Liver (tissue), 9 donors: Measurements from ENCODE around the gene NEUROD4. TPM values are rescaled to one million over a fixed set of nuclear protein-coding genes. Genes with fewer than 3 reads are reported as not detected.

Source experiments
- DNase-seq: peaks from one replicate; pipeline ENCODE4 v3.0.0-alpha.2; 2017; ENCODE audit warnings: low spot score
- H3K27ac ChIP-seq, 2 donors: one replicate each; pipeline ENCODE4 v1.7.0; 2013; ENCODE audit warnings: inconsistent platforms in 2 of 2, low read length in 2 of 2, control low read depth in 1 of 2, low read depth in 1 of 2, mild to moderate bottlenecking in 1 of 2
- H3K27me3 ChIP-seq, 4 donors: one replicate each; pipeline versions ENCODE4 v1.6.1 to v1.7.0; 2013; ENCODE audit warnings: low read length in 3 of 4, inconsistent platforms in 1 of 4, mild to moderate bottlenecking in 1 of 4, moderate library complexity in 1 of 4; ENCODE audit not compliant: control insufficient read depth in 4 of 4, insufficient read depth in 4 of 4
- H3K36me3 ChIP-seq, 4 donors: one replicate each; pipeline versions ENCODE4 v1.6.1 to v1.7.0; 2013; ENCODE audit warnings: low read length in 3 of 4, mild to moderate bottlenecking in 3 of 4, low read depth in 1 of 4, moderate library complexity in 1 of 4; ENCODE audit not compliant: control insufficient read depth in 4 of 4, insufficient read depth in 3 of 4
- H3K4me1 ChIP-seq, 4 donors: one replicate each; pipeline versions ENCODE4 v1.6.1 to v1.7.0; 2013; ENCODE audit warnings: low read length in 3 of 4, mild to moderate bottlenecking in 3 of 4, moderate library complexity in 1 of 4; ENCODE audit not compliant: control insufficient read depth in 4 of 4, insufficient read depth in 4 of 4
- H3K4me3 ChIP-seq, 3 donors: one replicate each; pipeline versions ENCODE4 v1.6.1 to v1.7.0; 2013; ENCODE audit warnings: low read length in 3 of 3, control low read depth in 1 of 3, low read depth in 1 of 3, mild to moderate bottlenecking in 1 of 3
- H3K9ac ChIP-seq, 2 donors: one replicate each; pipeline ENCODE4 v1.7.0; 2013; ENCODE audit warnings: low read length in 2 of 2, mild to moderate bottlenecking in 2 of 2, moderate library complexity in 2 of 2, control low read depth in 1 of 2, low read depth in 1 of 2
- H3K9me3 ChIP-seq, 4 donors: one replicate each; pipeline versions ENCODE4 v1.6.1 to v1.7.0; 2013; ENCODE audit warnings: low read length in 3 of 4; ENCODE audit not compliant: control insufficient read depth in 4 of 4
- EGR1 ChIP-seq, 2 donors: IDR thresholded peaks; 2 replicates each; pipeline ENCODE4 v1.6.1; 2016 to 2018; ENCODE audit warnings: antibody characterized with exemption in 2 of 2, low read depth in 2 of 2
- FOXA1 ChIP-seq: IDR thresholded peaks from 2 replicates; pipeline ENCODE4 v1.6.1; 2016; ENCODE audit warnings: antibody characterized with exemption
- FOXA2 ChIP-seq: IDR thresholded peaks from 2 replicates; pipeline ENCODE4 v1.6.1; 2016; ENCODE audit warnings: antibody characterized with exemption
- GABPA ChIP-seq, 2 donors: IDR thresholded peaks in 1 of 2; conservative IDR thresholded peaks in 1 of 2; 2 replicates each; pipeline ENCODE4 v1.6.1; 2016; ENCODE audit warnings: antibody characterized with exemption in 2 of 2, mild to moderate bottlenecking in 1 of 2, moderate library complexity in 1 of 2
- HNF4A ChIP-seq, 2 donors: conservative IDR thresholded peaks; 2 replicates each; pipeline ENCODE4 v1.6.1; 2016; ENCODE audit warnings: antibody characterized with exemption in 2 of 2, mild to moderate bottlenecking in 2 of 2
- HNF4G ChIP-seq: IDR thresholded peaks from 2 replicates; pipeline ENCODE4 v1.6.1; 2016; ENCODE audit warnings: antibody characterized with exemption
- JUND ChIP-seq, 2 donors: IDR thresholded peaks; 2 replicates each; pipeline ENCODE4 v1.6.1; 2016; ENCODE audit warnings: antibody characterized with exemption in 2 of 2
- NR2F2 ChIP-seq: IDR thresholded peaks from 2 replicates; pipeline ENCODE4 v1.6.1; 2016; ENCODE audit warnings: antibody characterized with exemption
- RAD21 ChIP-seq, 2 donors: IDR thresholded peaks; 2 replicates each; pipeline ENCODE4 v1.6.1; 2016; ENCODE audit warnings: antibody characterized with exemption in 2 of 2, mild to moderate bottlenecking in 2 of 2
- RXRA ChIP-seq, 2 donors: IDR thresholded peaks; 2 replicates each; pipeline ENCODE4 v1.6.1; 2017 to 2018; ENCODE audit warnings: antibody characterized with exemption in 2 of 2, mild to moderate bottlenecking in 1 of 2
- SP1 ChIP-seq: IDR thresholded peaks from 2 replicates; pipeline ENCODE4 v1.6.1; 2018; ENCODE audit warnings: antibody characterized with exemption, mild to moderate bottlenecking
- TAF1 ChIP-seq: conservative IDR thresholded peaks from 2 replicates; pipeline ENCODE4 v1.6.1; 2016; ENCODE audit warnings: antibody characterized with exemption, mild to moderate bottlenecking
- YY1 ChIP-seq: IDR thresholded peaks from 2 replicates; pipeline ENCODE4 v1.6.1; 2016; ENCODE audit warnings: antibody characterized with exemption, mild to moderate bottlenecking
- WGBS: extraction: QIAGEN DNeasy Blood & Tissue Kit; methylation state at CpG from one replicate; pipeline ENCODE4 v1.1.7; 2013; 5-methylcytosine and 5-hydroxymethylcytosine counted together
- polyA plus RNA-seq, 2 donors: library from polyadenylated mRNA; stranded (reverse) in 1 of 2; unstranded in 1 of 2; fragments of 200-250 nt in 1 of 2; fragments of >200 nt in 1 of 2; fragmentation: Nextera tagmentation in 1 of 2; extraction: Ambion mirVana in 1 of 2; gene quantifications; one replicate each; pipeline versions ENCODE4 v1.2.1 to v1.2.3, GENCODE V29; 2013 to 2015
- total RNA-seq, 2 donors: library from RNA; depleted of rRNA; stranded (reverse); fragments of >200 nt; gene quantifications; one replicate each; pipeline ENCODE4 v1.2.3, GENCODE V29; 2014
- TF ChIP-seq, protein P1 (sequence below): IDR thresholded peaks from 2 replicates; pipeline ENCODE4 v1.6.1; 2016; ENCODE audit warnings: antibody characterized with exemption, mild to moderate bottlenecking
- TF ChIP-seq, protein P2 (sequence below): IDR thresholded peaks from 2 replicates; pipeline ENCODE4 v1.6.1; 2016; ENCODE audit warnings: antibody characterized with exemption
- TF ChIP-seq, protein P3 (sequence below): IDR thresholded peaks from 2 replicates; pipeline ENCODE4 v1.6.1; 2016; ENCODE audit warnings: antibody characterized with exemption
- TF ChIP-seq, protein P4 (sequence below): fragments of 150-350 bp; IDR thresholded peaks from 2 replicates; pipeline ENCODE4 v1.5.1; 2017; ENCODE audit warnings: improper control_type of control experiment, low read depth, low read length; ENCODE audit not compliant: missing input control
- TF ChIP-seq, protein P5 (sequence below): IDR thresholded peaks from 2 replicates; pipeline ENCODE4 v1.6.1; 2016; ENCODE audit warnings: antibody characterized with exemption
- donor health status: healthy.
- donor health status: healthy.
- donor health status: healthy.
- donor health status: healthy.
- donor health status: healthy.

The NEUROD4 gene
- total and polyA plus RNA-seq, 4 donors, result not detected

DNA sequence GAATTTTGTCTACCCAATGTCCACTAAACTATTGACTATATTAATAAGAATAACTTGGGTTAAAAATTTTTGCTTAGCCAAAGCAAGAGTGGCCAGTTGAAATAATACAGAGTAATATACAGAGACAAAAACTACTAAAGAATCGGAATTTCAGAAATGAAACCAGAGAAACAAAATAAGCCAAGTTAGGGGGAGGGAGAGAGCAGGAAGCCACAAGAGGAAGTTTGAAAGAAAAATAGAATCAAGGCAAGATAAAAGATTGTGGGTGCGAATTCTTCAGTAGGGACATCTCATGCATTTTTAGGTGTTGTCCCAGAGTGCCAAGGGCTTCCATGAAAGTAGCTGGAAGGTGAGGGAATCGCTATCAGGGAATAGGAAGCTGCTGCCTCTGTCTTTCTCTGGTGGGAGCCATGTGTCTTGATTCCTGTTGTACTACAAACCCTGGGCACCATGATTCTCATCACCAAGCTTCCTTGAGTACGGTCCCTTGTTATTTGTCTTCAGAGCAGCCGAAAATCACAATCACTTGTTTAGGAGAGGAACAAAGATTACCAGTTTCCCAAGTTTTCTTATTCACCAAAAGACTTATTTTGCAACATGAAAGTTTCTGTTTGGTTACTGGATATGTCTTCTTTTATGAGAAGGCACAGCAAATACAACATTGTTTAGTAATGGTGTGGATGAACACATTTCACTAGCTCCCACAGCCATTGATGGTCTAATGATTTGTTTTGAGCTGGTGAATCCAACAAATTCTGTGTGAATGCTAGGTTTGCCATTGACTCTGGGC is 16.7 kb downstream of the NEUROD4 start:
- Histone ChIP-seq H3K9ac (no peak overlapping the region), H3K27me3 (peaks cover 0 to 8% (median 0%) of the 10 kb centered on the region in 4 donors), H3K4me3 (no peak overlapping the region), H3K4me1 (no peaks in the 10 kb centered on the region), H3K9me3 (no peaks in the 10 kb centered on the region), H3K36me3 (no peaks in the 10 kb centered on the region), H3K27ac (no peak overlapping the region)
- WGBS, result 75% methylated on average over 5 of the region's 5 CpGs
- TF ChIP-seq, protein P1, sequence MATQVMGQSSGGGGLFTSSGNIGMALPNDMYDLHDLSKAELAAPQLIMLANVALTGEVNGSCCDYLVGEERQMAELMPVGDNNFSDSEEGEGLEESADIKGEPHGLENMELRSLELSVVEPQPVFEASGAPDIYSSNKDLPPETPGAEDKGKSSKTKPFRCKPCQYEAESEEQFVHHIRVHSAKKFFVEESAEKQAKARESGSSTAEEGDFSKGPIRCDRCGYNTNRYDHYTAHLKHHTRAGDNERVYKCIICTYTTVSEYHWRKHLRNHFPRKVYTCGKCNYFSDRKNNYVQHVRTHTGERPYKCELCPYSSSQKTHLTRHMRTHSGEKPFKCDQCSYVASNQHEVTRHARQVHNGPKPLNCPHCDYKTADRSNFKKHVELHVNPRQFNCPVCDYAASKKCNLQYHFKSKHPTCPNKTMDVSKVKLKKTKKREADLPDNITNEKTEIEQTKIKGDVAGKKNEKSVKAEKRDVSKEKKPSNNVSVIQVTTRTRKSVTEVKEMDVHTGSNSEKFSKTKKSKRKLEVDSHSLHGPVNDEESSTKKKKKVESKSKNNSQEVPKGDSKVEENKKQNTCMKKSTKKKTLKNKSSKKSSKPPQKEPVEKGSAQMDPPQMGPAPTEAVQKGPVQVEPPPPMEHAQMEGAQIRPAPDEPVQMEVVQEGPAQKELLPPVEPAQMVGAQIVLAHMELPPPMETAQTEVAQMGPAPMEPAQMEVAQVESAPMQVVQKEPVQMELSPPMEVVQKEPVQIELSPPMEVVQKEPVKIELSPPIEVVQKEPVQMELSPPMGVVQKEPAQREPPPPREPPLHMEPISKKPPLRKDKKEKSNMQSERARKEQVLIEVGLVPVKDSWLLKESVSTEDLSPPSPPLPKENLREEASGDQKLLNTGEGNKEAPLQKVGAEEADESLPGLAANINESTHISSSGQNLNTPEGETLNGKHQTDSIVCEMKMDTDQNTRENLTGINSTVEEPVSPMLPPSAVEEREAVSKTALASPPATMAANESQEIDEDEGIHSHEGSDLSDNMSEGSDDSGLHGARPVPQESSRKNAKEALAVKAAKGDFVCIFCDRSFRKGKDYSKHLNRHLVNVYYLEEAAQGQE, result no peak
- TF ChIP-seq FOXA1 (no peak), RXRA (IDR thresholded peaks at IDR 0.05) (no peak), YY1 (no peak), HNF4G (no peak), EGR1 (IDR thresholded peaks at IDR 0.05; ENCODE audit: low read depth in 2 of 2) (no peak), FOXA2 (no peak), SP1 (no peak), TAF1 (no peak)
- no peak for DNase-seq

DNA sequence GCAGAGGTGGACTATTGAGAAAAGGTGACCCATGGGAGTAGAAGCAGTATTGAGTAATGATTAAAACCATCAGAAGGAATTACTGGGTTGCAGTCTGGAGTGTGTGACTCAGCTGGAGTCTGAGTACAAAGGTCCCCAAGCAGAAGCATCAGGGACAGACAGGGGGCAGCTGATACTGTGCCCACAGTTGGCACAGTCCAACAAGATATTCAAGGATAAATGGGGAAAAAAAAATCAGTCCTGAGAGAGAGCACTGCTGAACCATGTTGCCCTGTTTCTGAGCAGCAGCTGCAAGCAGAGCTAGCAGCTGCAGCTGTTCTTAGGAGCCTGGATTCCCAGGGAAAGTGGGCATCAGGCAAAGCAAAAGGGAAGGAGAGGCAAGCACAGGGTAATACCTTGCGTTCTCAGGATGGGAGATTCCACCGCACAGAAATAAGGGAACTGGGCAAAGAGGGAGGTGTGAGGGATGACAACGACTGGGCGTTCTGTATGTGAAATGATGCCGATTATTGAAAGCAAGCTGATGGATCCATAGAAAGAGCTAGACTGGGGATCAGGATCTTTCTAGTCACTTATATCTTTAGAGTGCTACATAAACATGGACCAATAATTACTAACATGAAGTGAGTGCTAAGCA is 17.7 kb downstream of the NEUROD4 start:
- no peaks in the 10 kb centered on the region for H3K9me3 ChIP-seq
- no peak overlapping the region for H3K27ac ChIP-seq
- no peak overlapping the region for H3K4me3 ChIP-seq
- no peak overlapping the region for H3K9ac ChIP-seq
- WGBS, result 85% methylated on average over 5 of the region's 5 CpGs
- TF ChIP-seq GABPA (IDR thresholded peaks at IDR 0.05 in 1 of 2, conservative IDR thresholded peaks at IDR 0.05 in 1 of 2) (no peak), TAF1 (no peak), HNF4G (no peak), JUND (IDR thresholded peaks at IDR 0.05) (no peak), HNF4A (conservative IDR thresholded peaks at IDR 0.05) (no peak), EGR1 (IDR thresholded peaks at IDR 0.05; ENCODE audit: low read depth in 2 of 2) (no peak), FOXA2 (no peak), NR2F2 (no peak), SP1 (no peak), RXRA (IDR thresholded peaks at IDR 0.05) (no peak), RAD21 (IDR thresholded peaks at IDR 0.05) (no peak), YY1 (no peak), FOXA1 (no peak)
- TF ChIP-seq, protein P2, sequence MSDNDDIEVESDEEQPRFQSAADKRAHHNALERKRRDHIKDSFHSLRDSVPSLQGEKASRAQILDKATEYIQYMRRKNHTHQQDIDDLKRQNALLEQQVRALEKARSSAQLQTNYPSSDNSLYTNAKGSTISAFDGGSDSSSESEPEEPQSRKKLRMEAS, result no peak
- TF ChIP-seq, protein P3, sequence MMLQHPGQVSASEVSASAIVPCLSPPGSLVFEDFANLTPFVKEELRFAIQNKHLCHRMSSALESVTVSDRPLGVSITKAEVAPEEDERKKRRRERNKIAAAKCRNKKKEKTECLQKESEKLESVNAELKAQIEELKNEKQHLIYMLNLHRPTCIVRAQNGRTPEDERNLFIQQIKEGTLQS, result no peak
- TF ChIP-seq, protein P4, sequence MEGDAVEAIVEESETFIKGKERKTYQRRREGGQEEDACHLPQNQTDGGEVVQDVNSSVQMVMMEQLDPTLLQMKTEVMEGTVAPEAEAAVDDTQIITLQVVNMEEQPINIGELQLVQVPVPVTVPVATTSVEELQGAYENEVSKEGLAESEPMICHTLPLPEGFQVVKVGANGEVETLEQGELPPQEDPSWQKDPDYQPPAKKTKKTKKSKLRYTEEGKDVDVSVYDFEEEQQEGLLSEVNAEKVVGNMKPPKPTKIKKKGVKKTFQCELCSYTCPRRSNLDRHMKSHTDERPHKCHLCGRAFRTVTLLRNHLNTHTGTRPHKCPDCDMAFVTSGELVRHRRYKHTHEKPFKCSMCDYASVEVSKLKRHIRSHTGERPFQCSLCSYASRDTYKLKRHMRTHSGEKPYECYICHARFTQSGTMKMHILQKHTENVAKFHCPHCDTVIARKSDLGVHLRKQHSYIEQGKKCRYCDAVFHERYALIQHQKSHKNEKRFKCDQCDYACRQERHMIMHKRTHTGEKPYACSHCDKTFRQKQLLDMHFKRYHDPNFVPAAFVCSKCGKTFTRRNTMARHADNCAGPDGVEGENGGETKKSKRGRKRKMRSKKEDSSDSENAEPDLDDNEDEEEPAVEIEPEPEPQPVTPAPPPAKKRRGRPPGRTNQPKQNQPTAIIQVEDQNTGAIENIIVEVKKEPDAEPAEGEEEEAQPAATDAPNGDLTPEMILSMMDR, result no peak
- TF ChIP-seq, protein P5, sequence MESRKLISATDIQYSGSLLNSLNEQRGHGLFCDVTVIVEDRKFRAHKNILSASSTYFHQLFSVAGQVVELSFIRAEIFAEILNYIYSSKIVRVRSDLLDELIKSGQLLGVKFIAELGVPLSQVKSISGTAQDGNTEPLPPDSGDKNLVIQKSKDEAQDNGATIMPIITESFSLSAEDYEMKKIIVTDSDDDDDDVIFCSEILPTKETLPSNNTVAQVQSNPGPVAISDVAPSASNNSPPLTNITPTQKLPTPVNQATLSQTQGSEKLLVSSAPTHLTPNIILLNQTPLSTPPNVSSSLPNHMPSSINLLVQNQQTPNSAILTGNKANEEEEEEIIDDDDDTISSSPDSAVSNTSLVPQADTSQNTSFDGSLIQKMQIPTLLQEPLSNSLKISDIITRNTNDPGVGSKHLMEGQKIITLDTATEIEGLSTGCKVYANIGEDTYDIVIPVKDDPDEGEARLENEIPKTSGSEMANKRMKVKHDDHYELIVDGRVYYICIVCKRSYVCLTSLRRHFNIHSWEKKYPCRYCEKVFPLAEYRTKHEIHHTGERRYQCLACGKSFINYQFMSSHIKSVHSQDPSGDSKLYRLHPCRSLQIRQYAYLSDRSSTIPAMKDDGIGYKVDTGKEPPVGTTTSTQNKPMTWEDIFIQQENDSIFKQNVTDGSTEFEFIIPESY, result no peak
- TF ChIP-seq, protein P1, result no peak
- H3K36me3 ChIP-seq, result no peaks in the 10 kb centered on the region
- no peak for DNase-seq
- H3K4me1 ChIP-seq, result no peaks in the 10 kb centered on the region
- H3K27me3 ChIP-seq, result peaks cover 0 to 8% (median 0%) of the 10 kb centered on the region in 4 donors
